ENCODE data around the gene DES.

DNA sequence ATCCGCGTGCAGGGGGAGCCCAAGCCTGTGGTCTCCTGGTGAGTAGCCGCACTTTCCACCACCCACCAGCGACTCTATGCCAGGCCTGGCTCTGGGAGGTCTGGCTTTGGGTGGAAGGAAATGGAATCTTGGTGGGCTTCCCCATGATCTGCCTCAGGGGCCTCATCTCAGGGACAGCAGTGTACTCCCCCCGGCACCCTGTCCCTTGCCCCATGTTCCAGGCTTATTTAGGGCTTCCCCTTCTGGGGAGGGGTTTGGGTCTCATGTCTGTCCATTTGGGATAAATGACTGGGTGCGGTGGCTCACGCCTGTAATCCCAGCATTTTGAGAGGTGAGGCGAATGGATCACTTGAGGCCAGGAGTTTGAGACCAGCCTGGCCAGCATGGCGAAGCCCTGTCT lies 44.2 kb downstream of the DES start:
- TF ChIP-seq EZH2 (IDR thresholded peaks at IDR 0.05) (no peak), POLR2AphosphoS5 (IDR thresholded peaks at IDR 0.05; ENCODE audit: borderline replicate concordance, low read depth, low read length) (no peak)
